ENCODE results near the gene FRA10AC1. TPM values are rescaled to one million over a fixed set of nuclear protein-coding genes. Genes with fewer than 3 reads are reported as not detected.
"Not testable (repeated sequence)": the region's sequence is repeated elsewhere in the genome, so short reads cannot be mapped to it uniquely, and the experiment has no call there.

The FRA10AC1 gene
- total RNA-seq, 1 donor from 2014 or later, result 14.4 TPM

DNA sequence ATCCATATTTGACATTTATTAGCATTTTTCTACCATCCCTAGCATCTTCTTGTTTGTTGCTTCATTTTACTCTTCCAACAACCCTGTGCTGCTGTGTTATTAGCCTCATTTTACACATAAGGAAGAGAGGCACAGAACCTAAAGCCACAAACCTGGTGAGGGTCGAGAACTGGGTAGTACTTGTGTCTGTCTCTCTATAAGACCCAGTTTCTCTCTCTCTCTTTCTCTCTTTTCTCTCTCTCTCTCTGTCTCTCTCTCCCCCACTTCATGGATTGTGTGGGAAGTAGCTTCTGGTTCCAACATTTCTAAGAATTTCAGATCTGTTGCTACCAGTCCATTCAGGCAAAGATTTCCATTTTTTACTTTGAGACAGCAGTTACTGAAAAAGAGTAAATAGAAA, 1.4 kb upstream of the FRA10AC1 start:
- peak overlapping the region; percentile 83 for H3K4me3 ChIP-seq
- intact Hi-C loops (cut with micrococcal nuclease), result no loop called here
- H3K27ac ChIP-seq (replicated peaks), result no peak overlapping the region
- H3K36me3 ChIP-seq, result peaks cover 10% of the 10 kb centered on the region
- H3K27me3 ChIP-seq (ENCODE audit: low read depth), result no peaks in the 10 kb centered on the region
- no peaks in the 10 kb centered on the region for H3K9me3 ChIP-seq (replicated peaks)
- TF ChIP-seq, protein P1, sequence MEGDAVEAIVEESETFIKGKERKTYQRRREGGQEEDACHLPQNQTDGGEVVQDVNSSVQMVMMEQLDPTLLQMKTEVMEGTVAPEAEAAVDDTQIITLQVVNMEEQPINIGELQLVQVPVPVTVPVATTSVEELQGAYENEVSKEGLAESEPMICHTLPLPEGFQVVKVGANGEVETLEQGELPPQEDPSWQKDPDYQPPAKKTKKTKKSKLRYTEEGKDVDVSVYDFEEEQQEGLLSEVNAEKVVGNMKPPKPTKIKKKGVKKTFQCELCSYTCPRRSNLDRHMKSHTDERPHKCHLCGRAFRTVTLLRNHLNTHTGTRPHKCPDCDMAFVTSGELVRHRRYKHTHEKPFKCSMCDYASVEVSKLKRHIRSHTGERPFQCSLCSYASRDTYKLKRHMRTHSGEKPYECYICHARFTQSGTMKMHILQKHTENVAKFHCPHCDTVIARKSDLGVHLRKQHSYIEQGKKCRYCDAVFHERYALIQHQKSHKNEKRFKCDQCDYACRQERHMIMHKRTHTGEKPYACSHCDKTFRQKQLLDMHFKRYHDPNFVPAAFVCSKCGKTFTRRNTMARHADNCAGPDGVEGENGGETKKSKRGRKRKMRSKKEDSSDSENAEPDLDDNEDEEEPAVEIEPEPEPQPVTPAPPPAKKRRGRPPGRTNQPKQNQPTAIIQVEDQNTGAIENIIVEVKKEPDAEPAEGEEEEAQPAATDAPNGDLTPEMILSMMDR (IDR thresholded peaks at IDR 0.05; ENCODE audit: borderline replicate concordance), result no peak
- DNase-seq, result no peak
- peaks cover 31% of the 10 kb centered on the region for H3K4me1 ChIP-seq

DNA sequence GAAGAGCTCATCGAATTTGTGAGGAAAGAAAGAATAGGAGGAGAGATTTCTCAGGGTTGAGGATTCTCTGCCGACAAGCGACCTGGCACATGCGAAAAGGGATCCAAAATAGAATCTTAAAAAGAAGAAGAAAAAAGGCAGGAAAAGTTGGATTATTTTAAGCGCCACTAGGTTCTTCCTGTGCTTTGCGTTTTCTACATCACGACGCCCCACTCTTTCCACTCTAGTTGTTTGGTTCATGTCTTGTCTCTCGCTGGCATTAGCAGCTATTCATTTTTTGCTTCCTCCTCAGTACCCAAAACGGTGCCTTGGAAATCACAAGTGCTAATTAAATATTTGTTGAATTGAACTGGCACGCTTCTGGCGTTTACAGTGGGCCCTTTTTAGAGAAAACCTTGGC, 674 bp upstream of the FRA10AC1 start:
- Histone ChIP-seq H3K4me1 (peaks cover 31% of the 10 kb centered on the region), H3K27me3 (ENCODE audit: low read depth) (no peaks in the 10 kb centered on the region), H3K4me3 (peak overlapping the region; percentile 83), H3K9me3 (replicated peaks) (no peaks in the 10 kb centered on the region), H3K36me3 (peaks cover 18% of the 10 kb centered on the region), H3K27ac (replicated peaks) (peak overlapping the region; percentile 93)
- DNase-seq, result no peak
- intact Hi-C loops (cut with micrococcal nuclease), result no loop called here
- TF ChIP-seq, protein P1 (IDR thresholded peaks at IDR 0.05; ENCODE audit: borderline replicate concordance), result no peak

DNA sequence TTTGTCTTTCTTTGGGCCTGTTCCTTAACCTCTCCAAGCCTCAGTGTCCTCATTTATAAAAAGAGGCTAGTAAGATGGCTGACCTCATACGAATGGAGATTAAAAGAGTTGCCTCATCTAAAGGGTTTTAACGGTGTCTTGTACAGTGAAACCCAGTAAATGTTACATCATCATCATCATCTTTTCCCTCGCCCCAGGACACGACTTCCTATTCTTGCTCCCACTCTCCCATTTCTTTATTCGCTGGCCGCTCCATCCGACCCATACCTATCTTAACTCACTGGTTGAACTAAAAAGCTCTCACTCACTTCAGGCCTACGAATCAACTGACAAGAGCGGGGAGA, 554 bp downstream of the FRA10AC1 start:
- intact Hi-C loops (cut with micrococcal nuclease), result no loop called here
- peak overlapping the region; percentile 93 for H3K27ac ChIP-seq (replicated peaks)

DNA sequence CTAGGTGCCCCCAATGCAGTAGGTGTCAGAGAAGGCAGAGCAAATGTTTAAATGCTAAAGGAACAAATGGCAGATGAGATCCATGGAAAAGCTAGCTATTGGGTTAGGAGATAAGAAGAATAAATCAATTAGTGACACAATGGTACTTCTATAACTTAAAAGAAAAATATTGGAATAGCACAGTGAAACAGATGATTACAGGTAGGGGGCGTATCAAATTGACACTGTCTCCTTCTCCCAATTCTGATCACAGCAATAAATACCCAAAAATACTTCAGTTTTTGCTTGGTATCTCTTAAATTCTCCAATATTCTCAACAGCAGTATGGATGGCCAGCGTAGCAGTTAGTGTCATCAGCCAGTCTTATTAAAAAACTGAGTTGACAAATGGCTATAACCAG, 5.2 kb downstream of the FRA10AC1 start:
- H3K4me1 ChIP-seq, result peaks cover 21% of the 10 kb centered on the region
- no peak for DNase-seq
- H3K36me3 ChIP-seq, result peaks cover 67% of the 10 kb centered on the region
- no peak overlapping the region for H3K27ac ChIP-seq (replicated peaks)
- H3K9me3 ChIP-seq (replicated peaks), result no peaks in the 10 kb centered on the region
- TF ChIP-seq, protein P1 (IDR thresholded peaks at IDR 0.05; ENCODE audit: borderline replicate concordance), result no peak
- H3K27me3 ChIP-seq (ENCODE audit: low read depth), result no peaks in the 10 kb centered on the region
- H3K4me3 ChIP-seq, result no peak overlapping the region
- intact Hi-C loops (cut with micrococcal nuclease), result no loop called here

More for the DNA sequence above, 554 bp downstream of the FRA10AC1 start:
- no peak for DNase-seq
- Histone ChIP-seq H3K9me3 (replicated peaks) (no peaks in the 10 kb centered on the region), H3K36me3 (peaks cover 29% of the 10 kb centered on the region), H3K4me1 (peaks cover 31% of the 10 kb centered on the region), H3K27me3 (ENCODE audit: low read depth) (no peaks in the 10 kb centered on the region), H3K4me3 (peak overlapping the region; percentile 83)
- TF ChIP-seq, protein P1 (IDR thresholded peaks at IDR 0.05; ENCODE audit: borderline replicate concordance), result no peak

DNA sequence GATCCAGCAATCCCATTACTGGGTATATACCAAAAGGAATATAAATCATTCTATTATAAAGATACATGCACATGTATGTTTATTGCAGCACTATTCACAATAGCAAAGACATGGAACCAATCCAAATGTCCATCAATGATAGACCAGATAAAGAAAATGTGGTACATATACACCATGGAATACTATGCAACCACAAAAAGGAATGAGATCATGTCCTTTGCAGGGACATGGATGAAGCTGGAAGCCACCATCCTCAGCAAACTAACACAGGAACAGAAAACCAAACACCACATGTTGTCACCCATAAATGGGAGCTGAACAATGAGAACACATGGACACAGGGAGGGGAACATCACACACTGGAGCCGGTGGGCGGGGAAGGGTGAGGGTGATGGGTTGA, 5.8 kb downstream of the FRA10AC1 start:
- Histone ChIP-seq H3K4me1 (peaks cover 17% of the 10 kb centered on the region), H3K36me3 (peaks cover 73% of the 10 kb centered on the region)
- H3K27ac ChIP-seq (replicated peaks); intact Hi-C loops (cut with micrococcal nuclease); H3K4me3 ChIP-seq; H3K9me3 ChIP-seq (replicated peaks); H3K27me3 ChIP-seq (ENCODE audit: low read depth); DNase-seq: not testable (repeated sequence)

DNA sequence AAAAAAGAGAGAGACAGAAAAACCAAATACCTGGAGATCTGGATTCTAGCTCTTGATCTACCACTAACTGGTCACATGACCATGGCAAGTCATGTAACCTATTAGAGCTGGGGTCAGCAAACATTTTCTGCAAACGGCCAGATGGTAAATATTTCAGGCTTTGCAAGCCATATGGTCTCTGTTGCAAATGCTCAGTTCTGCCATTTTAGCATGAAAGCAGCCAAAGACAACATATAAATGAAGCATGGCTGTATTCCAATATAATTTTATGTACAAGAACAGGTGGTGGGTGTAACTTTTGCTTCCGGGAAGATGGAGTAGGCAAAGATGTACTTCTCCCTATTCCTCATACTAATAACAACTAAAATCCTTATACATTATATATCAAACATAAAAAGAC, 6.7 kb downstream of the FRA10AC1 start:
- intact Hi-C loops (cut with micrococcal nuclease), result no loop called here
- Histone ChIP-seq H3K27ac (replicated peaks) (no peak overlapping the region), H3K36me3 (peaks cover 81% of the 10 kb centered on the region), H3K9me3 (replicated peaks) (no peaks in the 10 kb centered on the region), H3K4me1 (peaks cover 8% of the 10 kb centered on the region), H3K4me3 (no peak overlapping the region), H3K27me3 (ENCODE audit: low read depth) (no peaks in the 10 kb centered on the region)
- no peak for DNase-seq
- TF ChIP-seq, protein P1 (IDR thresholded peaks at IDR 0.05; ENCODE audit: borderline replicate concordance), result no peak

Measured in left ventricle myocardium inferior (tissue), 1 donor.